Measurements from ENCODE around the gene HOPX. TPM values are rescaled to one million over a fixed set of nuclear protein-coding genes. Genes with fewer than 3 reads are reported as not detected.

The HOPX gene
- total and polyA plus RNA-seq, 2 experiments from 2014 or later: not detected

DNA sequence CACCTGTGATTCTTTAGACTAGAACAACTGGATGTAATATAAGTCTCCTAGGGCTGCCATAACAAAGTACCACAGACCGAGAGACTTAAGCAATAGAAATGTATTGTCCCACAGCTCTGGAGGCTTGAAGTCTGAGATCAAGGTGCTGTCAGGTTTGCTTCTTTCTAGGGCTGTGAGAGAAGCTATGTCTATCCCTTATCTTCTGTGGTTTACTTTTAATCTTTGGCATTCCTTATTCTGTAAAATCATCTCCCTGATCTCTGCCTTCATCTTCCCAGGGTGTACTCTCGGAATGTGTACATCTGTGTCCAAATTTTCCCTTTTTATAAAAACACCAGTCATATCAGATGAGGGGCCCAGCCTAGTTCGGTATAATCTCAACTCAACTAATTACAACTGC lies 10.3 kb upstream of the HOPX start (continued):
- TF ChIP-seq ZNF462 (CRISPR knock-in tag; IDR thresholded peaks at IDR 0.05): no peak
- TF ChIP-seq CREB1 (CRISPR knock-in tag; IDR thresholded peaks at IDR 0.05; ENCODE audit: low read depth): no peak
- no peak for TF ChIP-seq ZNF114 (CRISPR knock-in tag; IDR thresholded peaks at IDR 0.05)
- no peak for TF ChIP-seq STAT1 (IDR thresholded peaks at IDR 0.05; ENCODE audit: unreplicated experiment)
- TF ChIP-seq NANOG (IDR thresholded peaks at IDR 0.05; ENCODE audit: borderline replicate concordance): no peak
- TF ChIP-seq, protein P1, sequence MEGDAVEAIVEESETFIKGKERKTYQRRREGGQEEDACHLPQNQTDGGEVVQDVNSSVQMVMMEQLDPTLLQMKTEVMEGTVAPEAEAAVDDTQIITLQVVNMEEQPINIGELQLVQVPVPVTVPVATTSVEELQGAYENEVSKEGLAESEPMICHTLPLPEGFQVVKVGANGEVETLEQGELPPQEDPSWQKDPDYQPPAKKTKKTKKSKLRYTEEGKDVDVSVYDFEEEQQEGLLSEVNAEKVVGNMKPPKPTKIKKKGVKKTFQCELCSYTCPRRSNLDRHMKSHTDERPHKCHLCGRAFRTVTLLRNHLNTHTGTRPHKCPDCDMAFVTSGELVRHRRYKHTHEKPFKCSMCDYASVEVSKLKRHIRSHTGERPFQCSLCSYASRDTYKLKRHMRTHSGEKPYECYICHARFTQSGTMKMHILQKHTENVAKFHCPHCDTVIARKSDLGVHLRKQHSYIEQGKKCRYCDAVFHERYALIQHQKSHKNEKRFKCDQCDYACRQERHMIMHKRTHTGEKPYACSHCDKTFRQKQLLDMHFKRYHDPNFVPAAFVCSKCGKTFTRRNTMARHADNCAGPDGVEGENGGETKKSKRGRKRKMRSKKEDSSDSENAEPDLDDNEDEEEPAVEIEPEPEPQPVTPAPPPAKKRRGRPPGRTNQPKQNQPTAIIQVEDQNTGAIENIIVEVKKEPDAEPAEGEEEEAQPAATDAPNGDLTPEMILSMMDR (conservative IDR thresholded peaks at IDR 0.05; ENCODE audit: low read depth in 2 of 2): no peak
- TF ChIP-seq, protein P2, sequence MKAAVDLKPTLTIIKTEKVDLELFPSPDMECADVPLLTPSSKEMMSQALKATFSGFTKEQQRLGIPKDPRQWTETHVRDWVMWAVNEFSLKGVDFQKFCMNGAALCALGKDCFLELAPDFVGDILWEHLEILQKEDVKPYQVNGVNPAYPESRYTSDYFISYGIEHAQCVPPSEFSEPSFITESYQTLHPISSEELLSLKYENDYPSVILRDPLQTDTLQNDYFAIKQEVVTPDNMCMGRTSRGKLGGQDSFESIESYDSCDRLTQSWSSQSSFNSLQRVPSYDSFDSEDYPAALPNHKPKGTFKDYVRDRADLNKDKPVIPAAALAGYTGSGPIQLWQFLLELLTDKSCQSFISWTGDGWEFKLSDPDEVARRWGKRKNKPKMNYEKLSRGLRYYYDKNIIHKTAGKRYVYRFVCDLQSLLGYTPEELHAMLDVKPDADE (IDR thresholded peaks at IDR 0.05): no peak
